CD4-positive, alpha-beta T cell treated with Interleukin-1 beta for 1 hour (primary cell): ENCODE measurements around the gene TMEM270.

Experiments used
- DNase-seq, 2 donors: peaks; one replicate each; pipeline ENCODE4 v3.0.0-alpha.2; 2020 to 2022

TMEM270 gene

GRCh38 chr7:73890555-73891147 lies 29.7 kb downstream of the TMEM270 start:
- DNase-seq, result no peak

- DNase-seq, result no peak
Observed at GRCh38 chr7:73891178-73891885, 30.4 kb downstream of the TMEM270 start.

GRCh38 chr7:73892003-73892999 lies 31.3 kb downstream of the TMEM270 start:
- DNase-seq, result no peak

- no peak for DNase-seq
Observed at GRCh38 chr7:73893342-73894101, 32.6 kb downstream of the TMEM270 start.

- DNase-seq, result no peak
Observed at GRCh38 chr7:73894166-73894565, 33.2 kb downstream of the TMEM270 start.

GRCh38 chr7:73894733-73895551 lies 34.0 kb downstream of the TMEM270 start:
- no peak for DNase-seq

GRCh38 chr7:73895626-73896025 lies 34.7 kb downstream of the TMEM270 start:
- no peak for DNase-seq

GRCh38 chr7:73896454-73896853 lies 35.5 kb downstream of the TMEM270 start:
- DNase-seq, result no peak

GRCh38 chr7:73899731-73900142 lies 38.8 kb downstream of the TMEM270 start:
- DNase-seq, result no peak

GRCh38 chr7:73900286-73900685 lies 39.3 kb downstream of the TMEM270 start:
- no peak for DNase-seq

- no peak for DNase-seq
Observed at GRCh38 chr7:73901231-73901822, 40.4 kb downstream of the TMEM270 start.

GRCh38 chr7:73901823-73902597 lies 41.1 kb downstream of the TMEM270 start:
- no peak for DNase-seq

- DNase-seq, result no peak
Observed at GRCh38 chr7:73903321-73904218, 42.6 kb downstream of the TMEM270 start.

GRCh38 chr7:73904219-73905137 lies 43.5 kb downstream of the TMEM270 start:
- no peak for DNase-seq

- no peak for DNase-seq
Observed at GRCh38 chr7:73905360-73905759, 44.4 kb downstream of the TMEM270 start.

- DNase-seq, result no peak
Observed at GRCh38 chr7:73906874-73907273, 45.9 kb downstream of the TMEM270 start.

GRCh38 chr7:73907554-73908122 lies 46.7 kb downstream of the TMEM270 start:
- no peak for DNase-seq

- DNase-seq, result no peak
Observed at GRCh38 chr7:73908123-73908611, 47.2 kb downstream of the TMEM270 start.
